Measurements from ENCODE around the gene ZNF716.
"Not testable (repeated sequence)": the region's sequence is repeated elsewhere in the genome, so short reads cannot be mapped to it uniquely, and the experiment has no call there.

Gene ZNF716

DNA sequence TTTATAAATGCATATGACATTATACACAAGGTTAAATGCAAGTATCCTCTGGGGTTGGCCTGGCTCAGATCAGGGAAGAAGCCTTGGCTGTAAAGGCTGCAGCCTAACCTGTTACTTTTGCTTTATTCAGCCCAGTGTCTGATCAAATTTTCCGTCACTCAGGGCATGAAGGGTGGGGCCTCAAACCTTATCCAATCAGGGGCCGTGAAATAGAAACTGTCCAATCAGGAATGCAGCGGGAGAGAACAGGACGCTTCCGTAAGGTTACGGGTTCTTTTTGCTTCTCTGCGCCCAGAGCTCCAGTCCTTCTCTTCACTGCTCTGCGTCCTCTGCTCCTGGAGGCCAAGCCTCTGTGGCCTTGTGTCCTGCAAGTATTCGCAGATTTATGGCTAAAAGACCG is at the start of gene ZNF716:
Gene ZNF716 (plus strand): TSS at position 274 of the 400 bp plus-strand sequence. CDS start 112 bp downstream, at position 386.
- DNase-seq = no peak

DNA sequence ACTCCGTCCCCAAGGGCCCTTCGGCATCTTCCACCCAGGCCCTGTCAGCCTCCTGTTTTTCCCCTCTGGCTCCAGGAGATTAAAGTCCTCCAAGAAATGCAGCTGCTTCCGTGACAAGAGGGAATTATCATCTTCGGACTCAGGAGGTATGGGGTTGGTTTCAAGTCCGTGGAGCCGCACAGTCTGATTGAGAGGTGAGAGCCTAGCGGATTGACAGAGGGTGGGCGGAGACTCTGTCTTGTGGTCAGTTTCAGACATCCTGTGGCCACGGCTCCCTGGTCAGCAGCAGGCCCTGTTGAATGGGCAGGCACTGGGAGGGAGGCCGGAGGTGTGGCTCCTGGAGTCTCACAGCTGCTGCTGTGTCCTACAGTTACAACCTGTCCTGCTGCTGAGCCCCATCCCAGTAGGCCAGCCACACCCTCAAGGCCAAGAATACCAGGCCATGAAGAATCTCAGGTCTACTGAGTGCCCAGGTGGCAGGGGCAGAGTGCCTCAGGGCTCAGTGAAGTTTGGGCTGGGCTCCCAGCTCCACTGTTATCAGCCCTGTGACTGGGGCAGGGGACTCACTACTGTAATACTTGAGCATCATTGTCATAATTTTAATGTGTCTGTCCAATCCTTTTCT is 49.3 kb upstream of the ZNF716 start:
- no peak for DNase-seq

DNA sequence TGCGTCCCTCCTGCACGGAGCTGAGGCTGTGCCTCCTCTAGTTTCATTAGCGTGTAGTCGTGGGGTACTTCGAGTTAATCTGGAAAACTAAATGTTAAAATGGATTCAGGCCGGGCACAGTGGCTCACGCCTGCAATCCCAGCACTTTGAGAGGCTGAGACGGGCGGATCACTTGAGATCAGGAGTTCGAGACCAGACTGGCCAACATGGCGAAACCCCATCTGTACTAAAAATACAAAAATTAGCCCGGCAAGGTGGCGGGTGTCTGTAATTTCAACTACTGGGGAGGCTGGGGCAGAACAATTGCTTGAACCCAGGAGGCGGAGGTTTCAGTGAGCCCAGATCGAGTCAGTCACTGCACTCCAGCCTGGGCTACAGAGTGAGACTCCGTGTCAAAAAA is 46.9 kb upstream of the ZNF716 start:
- not testable (repeated sequence) for DNase-seq

- no peak for DNase-seq
These were observed 46.2 kb upstream of the ZNF716 start for GRCh38 chr7:57403601-57404342.

GRCh38 chr7:57404343-57404966 is 45.5 kb upstream of the ZNF716 start:
- no peak for DNase-seq

DNA sequence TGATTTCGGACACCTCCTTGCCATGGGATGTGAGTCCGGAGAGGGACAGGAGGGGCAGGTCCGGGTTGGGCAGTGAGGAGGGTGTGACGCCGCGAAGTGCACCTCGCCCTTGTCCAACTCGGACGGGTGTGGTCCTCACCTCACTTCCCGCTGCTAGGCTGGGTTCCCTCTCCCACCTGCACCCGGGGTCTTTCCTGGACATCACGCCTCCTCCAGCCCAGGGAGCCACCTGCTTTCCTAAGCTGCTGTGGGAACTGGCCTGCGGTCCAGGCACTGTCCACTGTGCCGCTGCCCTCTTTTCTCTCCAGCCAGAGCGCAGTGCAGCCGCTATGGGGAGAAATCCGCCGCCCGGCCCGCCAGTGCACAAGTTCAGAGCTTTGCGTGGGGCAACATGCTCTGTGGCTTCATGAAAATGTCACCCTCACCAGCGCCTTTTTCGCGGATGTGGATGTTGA is 45.0 kb upstream of the ZNF716 start:
- DNase-seq = no peak

- DNase-seq = no peak
These were observed 42.9 kb upstream of the ZNF716 start for GRCh38 chr7:57407125-57407524.

DNA sequence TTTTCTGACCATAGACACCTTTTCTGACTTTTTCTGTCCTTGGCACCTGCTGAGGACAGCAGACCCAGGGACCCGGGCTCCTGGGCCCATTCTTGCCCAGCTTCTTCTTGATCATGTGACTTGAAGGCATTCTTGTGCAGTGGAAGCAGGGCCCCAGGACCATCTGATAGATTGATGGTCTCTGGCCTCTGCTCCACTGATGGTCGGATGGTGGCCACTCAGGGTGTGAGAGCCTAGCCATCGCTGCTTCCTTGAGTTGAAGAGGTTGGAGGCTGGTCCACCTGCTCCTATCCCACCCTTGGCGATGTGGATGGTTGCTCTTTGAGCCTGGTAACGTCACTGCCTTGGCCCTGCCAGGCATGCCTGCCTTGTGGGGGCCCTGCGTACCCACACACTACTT is 37.8 kb upstream of the ZNF716 start:
- no peak for DNase-seq

DNA sequence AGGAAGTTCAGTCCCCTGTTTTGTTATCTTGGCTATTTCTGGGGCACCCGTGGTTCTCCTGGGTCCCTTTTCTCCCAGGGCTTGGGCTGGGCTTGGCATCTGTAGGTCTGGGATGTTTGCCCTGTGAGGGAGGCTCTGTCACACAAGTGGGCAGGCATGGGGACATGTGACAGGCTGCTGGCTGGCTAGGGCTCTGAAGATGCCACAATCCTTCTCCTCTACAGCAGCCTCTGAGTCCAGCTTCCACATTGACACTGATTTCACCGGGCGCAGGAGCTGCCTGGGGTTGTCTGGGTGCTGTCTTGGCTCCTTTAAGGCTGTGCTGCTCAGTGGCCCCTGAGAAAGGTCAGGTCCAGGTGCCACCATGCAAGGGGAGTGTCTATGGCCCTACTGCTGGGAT is 37.4 kb upstream of the ZNF716 start:
- DNase-seq = no peak

DNA sequence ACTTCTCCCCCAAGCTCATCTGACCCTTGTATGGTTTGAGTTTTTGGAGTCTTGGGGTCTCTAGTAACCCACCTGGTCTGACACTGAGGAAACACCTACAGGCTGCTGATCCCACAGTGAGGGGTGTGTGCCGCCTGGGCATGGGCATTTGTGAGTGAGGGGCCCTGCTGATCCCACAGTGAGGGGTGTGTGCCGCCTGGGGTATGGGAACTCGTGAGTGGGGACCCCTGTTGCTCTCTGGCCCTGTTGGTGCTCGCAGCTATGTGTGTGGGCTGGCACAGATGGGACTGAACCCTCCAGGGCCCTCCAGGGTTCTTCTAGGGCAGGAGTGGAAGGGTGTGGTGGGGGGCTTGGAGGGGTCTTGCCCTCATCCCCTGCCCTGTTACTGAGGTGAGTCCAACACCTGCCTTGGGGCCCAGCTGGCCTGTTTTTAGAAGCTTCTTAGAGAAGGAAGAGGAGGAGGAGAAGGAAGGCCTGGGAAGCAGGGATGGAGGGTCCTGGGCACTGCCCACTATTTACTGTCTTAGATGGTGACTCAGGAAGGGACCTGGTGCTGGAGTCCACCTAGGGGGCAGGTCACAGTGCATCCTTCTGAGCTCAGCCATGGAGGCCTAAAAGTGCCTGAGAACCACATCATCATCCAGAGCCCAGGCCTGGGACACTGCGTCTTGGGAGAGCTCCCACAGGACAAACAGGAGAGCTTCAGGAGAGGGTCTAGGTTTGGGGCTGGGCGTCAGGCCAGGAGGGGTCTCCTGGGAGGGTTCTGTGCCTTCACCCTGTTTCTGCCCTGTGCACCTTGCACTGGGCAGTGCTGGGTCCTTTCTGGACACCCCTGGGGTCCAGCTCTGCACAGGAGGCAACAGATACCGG is 36.2 kb upstream of the ZNF716 start:
- no peak for DNase-seq

DNA sequence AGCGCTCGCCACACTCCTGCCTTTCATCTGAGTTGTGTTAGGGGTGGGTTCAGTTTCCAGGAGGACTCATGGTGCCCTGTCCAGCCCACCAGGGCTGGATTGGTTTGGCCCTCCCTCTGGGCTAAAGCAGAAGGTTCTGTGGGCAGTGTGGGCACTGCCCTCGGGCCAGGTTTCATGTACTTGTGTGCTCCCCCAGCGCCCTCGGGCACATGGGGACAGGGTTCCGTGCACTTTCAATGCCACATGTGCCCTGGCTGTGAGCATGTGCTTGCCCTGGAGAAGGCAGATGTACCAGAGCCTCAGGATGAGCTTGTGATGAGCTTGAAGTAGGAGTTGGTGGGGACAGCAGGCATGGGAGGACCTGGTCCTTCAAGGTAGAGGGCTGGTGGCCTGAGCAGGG is 35.6 kb upstream of the ZNF716 start:
- no peak for DNase-seq

- DNase-seq = no peak
These were observed 35.1 kb upstream of the ZNF716 start for GRCh38 chr7:57414852-57415251.

DNA sequence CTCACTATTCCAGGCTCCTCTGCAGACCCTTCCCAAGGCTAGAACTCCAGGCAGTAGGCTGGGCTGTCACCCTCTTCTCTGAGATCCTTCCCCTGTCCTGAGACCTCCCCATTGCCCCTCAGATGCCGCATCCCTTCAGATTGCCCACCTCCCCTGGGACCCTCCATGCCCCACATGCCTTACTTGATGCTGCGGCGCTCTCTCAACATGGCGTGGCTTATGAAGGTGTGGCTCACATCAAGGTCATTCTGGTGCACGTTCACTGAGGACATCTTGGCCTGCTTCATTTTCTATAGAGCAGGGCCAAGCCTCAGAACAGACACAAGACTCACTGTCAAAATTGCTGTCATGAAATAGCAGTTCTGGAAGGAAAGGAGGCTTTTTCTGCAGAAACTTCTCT is 34.7 kb upstream of the ZNF716 start:
- no peak for DNase-seq

- DNase-seq = no peak
These were observed 34.2 kb upstream of the ZNF716 start for GRCh38 chr7:57415730-57416129.

- DNase-seq = no peak
These were observed 33.2 kb upstream of the ZNF716 start for GRCh38 chr7:57416601-57417358.

DNA sequence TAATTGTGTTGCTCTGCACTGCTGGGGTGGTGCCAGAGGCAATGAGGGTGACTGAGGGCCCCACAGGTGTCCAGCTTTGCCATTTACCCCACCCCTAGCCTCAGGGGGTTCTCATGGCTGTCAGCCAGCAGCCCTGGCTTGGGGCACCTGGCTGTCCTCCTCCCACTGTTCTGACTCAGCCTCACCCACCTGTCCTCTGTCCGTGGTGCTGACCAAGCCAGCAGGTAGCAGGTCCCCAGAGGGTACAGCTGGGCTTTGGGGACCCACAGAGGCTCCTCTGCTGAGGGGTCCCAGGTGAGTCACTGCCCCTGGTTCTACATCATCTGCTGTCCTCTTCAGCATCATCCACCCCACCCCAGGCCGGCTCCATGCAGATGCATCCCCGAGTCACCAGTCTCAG is 32.2 kb upstream of the ZNF716 start:
- DNase-seq = no peak

- DNase-seq = no peak
These were observed 26.2 kb upstream of the ZNF716 start for GRCh38 chr7:57423768-57424167.

DNA sequence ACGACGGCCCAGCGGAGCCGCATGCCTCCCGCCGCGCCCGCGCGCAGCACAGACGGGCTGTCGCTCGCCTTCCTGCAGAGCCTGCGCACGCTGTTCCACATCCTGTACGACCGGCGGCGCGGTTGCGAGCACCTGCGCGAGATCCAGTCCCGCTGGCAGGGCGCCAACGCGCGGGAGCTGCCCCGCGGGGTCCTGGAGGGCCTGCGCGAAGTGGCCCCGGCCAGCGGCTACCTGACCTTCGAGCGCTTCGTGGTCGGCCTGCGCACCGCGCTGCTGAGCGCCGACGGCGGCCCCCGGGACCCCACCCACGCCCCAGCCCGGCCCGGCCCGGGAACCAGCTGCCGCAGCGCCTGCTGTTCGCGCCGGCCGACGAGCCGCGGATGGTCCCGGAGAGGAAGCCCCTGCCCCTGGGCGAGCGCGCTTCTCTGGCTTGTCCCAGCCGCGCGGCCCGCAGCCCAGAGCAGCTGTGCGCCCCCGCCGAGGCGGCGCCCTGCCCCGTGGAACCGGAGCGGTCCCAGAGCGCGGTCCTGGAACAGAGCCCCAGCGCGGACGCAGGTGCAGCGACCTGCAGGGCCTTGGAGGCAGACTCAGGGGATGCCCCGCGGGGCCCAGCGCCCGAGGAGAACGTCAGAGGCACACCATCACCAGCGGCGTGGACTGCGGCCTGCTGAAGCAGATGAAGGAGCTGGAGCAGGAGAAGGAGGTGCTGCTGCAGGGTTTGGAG is 25.3 kb upstream of the ZNF716 start:
- DNase-seq = no peak

DNA sequence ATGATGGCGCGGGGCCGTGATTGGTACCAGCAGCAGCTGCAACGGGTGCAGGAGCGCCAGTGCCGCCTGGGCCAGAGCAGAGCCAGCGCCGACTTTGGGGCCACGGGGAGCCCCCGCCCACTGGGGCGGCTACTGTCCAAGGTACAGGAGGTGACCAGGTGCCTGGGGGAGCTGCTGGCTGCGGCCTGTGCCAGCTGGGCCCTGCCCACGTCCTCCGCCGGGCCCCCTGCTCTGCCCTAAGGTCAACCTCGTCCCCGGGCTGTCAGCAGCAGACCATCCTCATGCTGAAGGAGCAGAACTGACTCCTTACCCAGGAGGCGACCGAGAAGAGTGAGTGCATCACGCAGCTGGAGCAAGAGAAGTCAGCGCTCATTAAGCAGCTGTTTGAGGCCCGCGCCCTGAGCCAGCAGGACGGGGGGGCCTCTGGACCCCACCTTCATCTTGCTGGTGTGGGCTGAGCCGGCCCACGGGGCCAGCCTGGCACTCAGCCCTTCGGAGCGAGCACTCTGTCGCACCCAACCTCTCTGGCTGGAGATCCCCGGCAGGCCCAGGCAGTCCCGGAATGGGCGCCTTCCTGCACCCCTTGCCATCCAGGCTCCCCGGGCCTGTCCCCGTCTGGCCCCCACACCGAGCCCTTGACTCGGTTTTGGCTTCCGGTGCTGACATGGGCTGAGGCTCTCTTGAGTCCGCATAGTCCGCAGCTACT is 24.6 kb upstream of the ZNF716 start:
- DNase-seq = no peak

- no peak for DNase-seq
These were observed 23.9 kb upstream of the ZNF716 start for GRCh38 chr7:57425969-57426628.

DNA sequence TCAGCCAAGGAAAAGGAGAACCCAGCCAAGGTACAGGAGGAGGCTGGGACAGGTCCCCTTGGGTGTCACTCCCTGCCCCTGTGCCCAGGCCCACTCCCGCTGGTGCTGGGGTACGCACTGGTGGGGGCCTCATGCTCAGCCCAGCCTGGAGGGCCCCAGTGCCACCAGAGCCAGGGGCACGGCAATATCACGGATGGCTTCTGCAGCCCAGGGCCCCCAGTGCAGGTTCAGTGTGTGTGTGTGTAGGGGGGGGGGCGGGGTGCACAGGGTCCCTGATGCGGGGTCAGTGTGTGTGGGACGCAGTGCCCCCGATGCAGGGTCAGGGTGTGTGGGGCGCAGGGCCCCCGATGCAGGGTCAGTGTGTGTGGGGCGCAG is 23.4 kb upstream of the ZNF716 start:
- no peak for DNase-seq

Data from left hindlimb (tissue), 1 donor.